GM23338 (cell line): Measurements from ENCODE around the gene ITGB5. TPM values are rescaled to one million over a fixed set of nuclear protein-coding genes. Genes with fewer than 3 reads are reported as not detected.

Experiments
- ATAC-seq: fragments of 200-7000 bp; cut with Tn5 transposase; 3 replicates; pipeline ENCODE4 v1.9.1; 2020
- DNase-seq: peaks from one replicate; pipeline ENCODE4 v3.0.0-alpha.2; 2015; ENCODE audit warnings: low spot score
- H2AFZ ChIP-seq: fragments of 200-600 bp; sonication (generic); 2 replicates; pipeline ENCODE4 v1.8.0; 2016; ENCODE audit warnings: antibody characterized with exemption, mild to moderate bottlenecking, moderate library complexity
- H3F3A ChIP-seq: fragments of 200-600 bp; sonication (generic); replicated peaks from 2 replicates; pipeline ENCODE4 v1.8.0; 2017; ENCODE audit warnings: antibody characterized with exemption, mixed run types, low read depth
- H3K27ac ChIP-seq: fragments of 200-600 bp; sonication (generic); 2 replicates; pipeline ENCODE4 v1.6.1; 2016; ENCODE audit warnings: low read depth
- H3K27me3 ChIP-seq: fragments of 200-600 bp; sonication (generic); 2 replicates; pipeline ENCODE4 v1.8.0; 2016; ENCODE audit warnings: mild to moderate bottlenecking, mixed run types, moderate library complexity; ENCODE audit not compliant: insufficient read depth
- H3K36me3 ChIP-seq: fragments of 200-600 bp; sonication (generic); 2 replicates; pipeline ENCODE4 v1.8.0; 2016; ENCODE audit warnings: mild to moderate bottlenecking; ENCODE audit not compliant: insufficient read depth
- H3K4me1 ChIP-seq: fragments of 200-600 bp; sonication (generic); 2 replicates; pipeline ENCODE4 v1.8.0; 2016; ENCODE audit warnings: mild to moderate bottlenecking, moderate library complexity; ENCODE audit not compliant: insufficient read depth
- H3K4me2 ChIP-seq: fragments of 200-600 bp; sonication (generic); 2 replicates; pipeline ENCODE4 v1.7.1; 2017; ENCODE audit warnings: mixed run types
- H3K4me3 ChIP-seq: fragments of 200-600 bp; sonication (generic); 2 replicates; pipeline ENCODE4 v1.6.1; 2016; ENCODE audit warnings: mixed run types
- H3K79me2 ChIP-seq: fragments of 200-600 bp; sonication (generic); replicated peaks from 2 replicates; pipeline ENCODE4 v1.8.0; 2017; ENCODE audit warnings: mild to moderate bottlenecking; ENCODE audit not compliant: insufficient read depth
- H3K9me2 ChIP-seq: fragments of 200-600 bp; sonication (generic); 2 replicates; pipeline ENCODE4 v1.8.0; 2017; ENCODE audit not compliant: insufficient read depth
- H4K20me1 ChIP-seq: fragments of 200-600 bp; sonication (generic); replicated peaks from 2 replicates; pipeline ENCODE4 v1.8.0; 2017; ENCODE audit warnings: mild to moderate bottlenecking; ENCODE audit not compliant: insufficient read depth
- H3K27ac Mint-ChIP-seq: 2 replicates; pipeline ENCODE4 v1.8.0; 2020; ENCODE audit warnings: inconsistent platforms, mild to moderate bottlenecking, moderate library complexity, mixed read lengths
- H3K27me3 Mint-ChIP-seq: 3 replicates; pipeline ENCODE4 v1.8.0; 2022; ENCODE audit warnings: low read depth, mild to moderate bottlenecking, moderate library complexity, mixed read lengths, inconsistent platforms; ENCODE audit not compliant: insufficient read depth, poor library complexity
- H3K36me3 Mint-ChIP-seq: 3 replicates; pipeline ENCODE4 v1.8.0; 2021; ENCODE audit warnings: low read depth, mild to moderate bottlenecking, inconsistent platforms, moderate library complexity, mixed read lengths
- H3K4me1 Mint-ChIP-seq: 3 replicates; pipeline ENCODE4 v1.8.0; 2020; ENCODE audit warnings: mild to moderate bottlenecking, inconsistent platforms, mixed read lengths
- H3K4me3 Mint-ChIP-seq: 3 replicates; pipeline ENCODE4 v1.8.0; 2021; ENCODE audit warnings: moderate library complexity, mild to moderate bottlenecking, inconsistent platforms, mixed read lengths
- H3K9me3 Mint-ChIP-seq: 3 replicates; pipeline ENCODE4 v1.8.0; 2020; ENCODE audit warnings: moderate library complexity, mild to moderate bottlenecking, inconsistent platforms, mixed read lengths
- CREB1 ChIP-seq: fragments of 250-450 bp; sonication (Bioruptor Pico); IDR thresholded peaks from 2 replicates; pipeline ENCODE4 v1.5.0; 2020; ENCODE audit warnings: low read depth, mild to moderate bottlenecking, moderate library complexity
- NANOG ChIP-seq: IDR thresholded peaks from 2 replicates; pipeline ENCODE4 v1.6.1; 2016; ENCODE audit warnings: antibody characterized with exemption, borderline replicate concordance
- POLR2AphosphoS5 ChIP-seq: IDR thresholded peaks from 2 replicates; pipeline ENCODE4 v1.6.1; 2016; ENCODE audit warnings: antibody characterized with exemption, low read depth
- ZNF114 ChIP-seq: fragments of 250-450 bp; sonication (Bioruptor Pico); IDR thresholded peaks from 2 replicates; pipeline ENCODE4 v1.5.0; 2020; ENCODE audit warnings: mild to moderate bottlenecking, moderate library complexity
- ZNF462 ChIP-seq: fragments of 250-450 bp; sonication (Bioruptor Pico); IDR thresholded peaks from 2 replicates; pipeline ENCODE4 v1.5.0; 2020; ENCODE audit warnings: mild to moderate bottlenecking, moderate library complexity
- polyA plus RNA-seq: library from polyadenylated mRNA; unstranded; fragments of >200 nt; fragmentation: Nextera tagmentation; extraction: Ambion mirVana; gene quantifications from 2 replicates; pipeline ENCODE4 v1.2.1, GENCODE V29; 2016
- total RNA-seq: library from RNA; depleted of rRNA; stranded (reverse); fragments of >200 nt; shearing (Covaris generic); gene quantifications from 2 replicates; pipeline ENCODE4 v1.2.3, GENCODE V29; 2014
- TF ChIP-seq, protein P1 (sequence below): IDR thresholded peaks from 2 replicates; pipeline ENCODE4 v1.6.1; 2016; ENCODE audit warnings: antibody characterized with exemption

Gene ITGB5
- total and polyA plus RNA-seq, 2 experiments from 2014 or later = 68.2 to 269 TPM

- TF ChIP-seq ZNF462 (no peak), ZNF114 (no peak)
- TF ChIP-seq, protein P1, sequence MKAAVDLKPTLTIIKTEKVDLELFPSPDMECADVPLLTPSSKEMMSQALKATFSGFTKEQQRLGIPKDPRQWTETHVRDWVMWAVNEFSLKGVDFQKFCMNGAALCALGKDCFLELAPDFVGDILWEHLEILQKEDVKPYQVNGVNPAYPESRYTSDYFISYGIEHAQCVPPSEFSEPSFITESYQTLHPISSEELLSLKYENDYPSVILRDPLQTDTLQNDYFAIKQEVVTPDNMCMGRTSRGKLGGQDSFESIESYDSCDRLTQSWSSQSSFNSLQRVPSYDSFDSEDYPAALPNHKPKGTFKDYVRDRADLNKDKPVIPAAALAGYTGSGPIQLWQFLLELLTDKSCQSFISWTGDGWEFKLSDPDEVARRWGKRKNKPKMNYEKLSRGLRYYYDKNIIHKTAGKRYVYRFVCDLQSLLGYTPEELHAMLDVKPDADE = no peak
Observed at GRCh38 chr3:124935794-124936542, 48.8 kb upstream of the ITGB5 start (continued).

GRCh38 chr3:124935264-124935663 lies 48.1 kb upstream of the ITGB5 start:
- no peaks in the 10 kb centered on the region for H3K36me3 Mint-ChIP-seq
- no peaks in the 10 kb centered on the region for H3K4me1 ChIP-seq
- H3K27ac Mint-ChIP-seq = no peak overlapping the region
- no peak overlapping the region for H3K4me3 Mint-ChIP-seq
- no peaks in the 10 kb centered on the region for H3K79me2 ChIP-seq
- no peaks in the 10 kb centered on the region for H3K9me3 Mint-ChIP-seq
- H3K9me2 ChIP-seq = peaks cover 4% of the 10 kb centered on the region; the same call in 1 of the 2 replicates
- no peak overlapping the region for H3K27ac ChIP-seq
- DNase-seq (no peak), ATAC-seq (no peak)
- no peaks in the 10 kb centered on the region for H3K4me1 Mint-ChIP-seq
- H2AFZ ChIP-seq = 0 out of 2 replicates have a peak overlapping the region, but pooled peaks have one; percentile 59
- H3K36me3 ChIP-seq = no peaks in the 10 kb centered on the region
- peaks cover 9% of the 10 kb centered on the region for H3K27me3 Mint-ChIP-seq
- no peak overlapping the region for H3K4me3 ChIP-seq
- no peaks in the 10 kb centered on the region for H3F3A ChIP-seq
- H3K27me3 ChIP-seq = no peaks in the 10 kb centered on the region
- H4K20me1 ChIP-seq = no peaks in the 10 kb centered on the region
- no peak overlapping the region for H3K4me2 ChIP-seq
- TF ChIP-seq, protein P1 = no peak
- no peak for TF ChIP-seq POLR2AphosphoS5
- TF ChIP-seq CREB1 (CRISPR knock-in tag) = no peak
- no peak for TF ChIP-seq ZNF462
- TF ChIP-seq NANOG = no peak
